ENCODE results near the gene EDNRA.

DNA sequence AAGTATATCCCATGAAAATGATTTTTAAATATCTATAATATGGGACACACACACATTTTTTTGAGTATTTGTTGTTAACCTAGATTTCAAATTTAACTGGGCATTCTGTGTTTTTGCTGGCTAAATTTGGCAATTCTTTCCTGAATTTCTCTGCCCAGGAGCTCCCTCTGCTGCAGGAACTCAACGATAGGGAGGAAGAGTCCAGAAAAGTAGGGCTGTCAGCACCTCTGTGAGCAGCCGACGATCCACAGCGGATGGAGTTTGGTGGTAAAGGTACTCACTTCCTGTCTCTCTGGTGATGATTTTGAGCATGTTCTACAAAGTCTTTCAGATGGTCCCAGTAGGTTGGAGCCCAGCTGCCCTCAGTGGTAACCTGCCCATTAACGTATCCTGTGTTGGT, 113.2 kb downstream of the EDNRA start:
- TF ChIP-seq CTCF (IDR thresholded peaks at IDR 0.05): no peak
- no peak for TF ChIP-seq POLR2A (IDR thresholded peaks at IDR 0.05)

All from esophagus squamous epithelium (tissue), 4 donors.